ENCODE data around the gene SPOCK3. TPM values are rescaled to one million over a fixed set of nuclear protein-coding genes. Genes with fewer than 3 reads are reported as not detected.

The SPOCK3 gene
- total RNA-seq, 2 experiments from 2014 or later, result not detected

GRCh38 chr4:166965562-166965961, 268.7 kb downstream of the SPOCK3 start:
- Histone ChIP-seq H3K9me3 (ENCODE audit: control insufficient read depth in 1 of 2, insufficient read depth in 1 of 2, low read length in 2 of 2) (peaks cover 6 to 7% of the 10 kb centered on the region in 2 experiments), H3K27ac (ENCODE audit: low read depth in 1 of 2, low read length in 2 of 2) (no peak overlapping the region), H3K36me3 (ENCODE audit: insufficient read depth, low read length) (no peaks in the 10 kb centered on the region), H3K4me3 (ENCODE audit: low read length) (no peak overlapping the region), H3K27me3 (ENCODE audit: control insufficient read depth in 1 of 2, insufficient read depth in 2 of 2, low read length in 2 of 2) (no peaks in the 10 kb centered on the region), H3K4me1 (ENCODE audit: insufficient read depth, low read length) (no peaks in the 10 kb centered on the region)
- TF ChIP-seq, protein P1, sequence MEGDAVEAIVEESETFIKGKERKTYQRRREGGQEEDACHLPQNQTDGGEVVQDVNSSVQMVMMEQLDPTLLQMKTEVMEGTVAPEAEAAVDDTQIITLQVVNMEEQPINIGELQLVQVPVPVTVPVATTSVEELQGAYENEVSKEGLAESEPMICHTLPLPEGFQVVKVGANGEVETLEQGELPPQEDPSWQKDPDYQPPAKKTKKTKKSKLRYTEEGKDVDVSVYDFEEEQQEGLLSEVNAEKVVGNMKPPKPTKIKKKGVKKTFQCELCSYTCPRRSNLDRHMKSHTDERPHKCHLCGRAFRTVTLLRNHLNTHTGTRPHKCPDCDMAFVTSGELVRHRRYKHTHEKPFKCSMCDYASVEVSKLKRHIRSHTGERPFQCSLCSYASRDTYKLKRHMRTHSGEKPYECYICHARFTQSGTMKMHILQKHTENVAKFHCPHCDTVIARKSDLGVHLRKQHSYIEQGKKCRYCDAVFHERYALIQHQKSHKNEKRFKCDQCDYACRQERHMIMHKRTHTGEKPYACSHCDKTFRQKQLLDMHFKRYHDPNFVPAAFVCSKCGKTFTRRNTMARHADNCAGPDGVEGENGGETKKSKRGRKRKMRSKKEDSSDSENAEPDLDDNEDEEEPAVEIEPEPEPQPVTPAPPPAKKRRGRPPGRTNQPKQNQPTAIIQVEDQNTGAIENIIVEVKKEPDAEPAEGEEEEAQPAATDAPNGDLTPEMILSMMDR (IDR thresholded peaks at IDR 0.05), result no peak
- Mint-ChIP-seq H3K27ac (no peak overlapping the region), H3K4me1 (ENCODE audit: low read depth) (no peaks in the 10 kb centered on the region), H3K9me3 (peaks cover 16% of the 10 kb centered on the region), H3K36me3 (ENCODE audit: low read depth) (no peaks in the 10 kb centered on the region), H3K27me3 (no peaks in the 10 kb centered on the region), H3K4me3 (no peak overlapping the region)
- ChIA-PET POLR2A (no interaction called here), CTCF (no interaction called here)
- ATAC-seq (ENCODE audit: poor library complexity) (no peak), DNase-seq (no peak)
- intact Hi-C loops (cut with DNase I, micrococcal nuclease), result no loop called here

GRCh38 chr4:166957451-166957850, 276.8 kb downstream of the SPOCK3 start:
- intact Hi-C loops (cut with DNase I, micrococcal nuclease), result no loop called here
- Mint-ChIP-seq H3K4me3 (no peak overlapping the region), H3K36me3 (ENCODE audit: low read depth) (no peaks in the 10 kb centered on the region), H3K9me3 (peaks cover 17% of the 10 kb centered on the region), H3K27me3 (no peaks in the 10 kb centered on the region), H3K4me1 (ENCODE audit: low read depth) (no peaks in the 10 kb centered on the region), H3K27ac (no peak overlapping the region)
- ChIA-PET POLR2A (no interaction called here), CTCF (no interaction called here)
- DNase-seq, result no peak
- H3K4me3 ChIP-seq (ENCODE audit: low read length), result no peak overlapping the region
- H3K9me3 ChIP-seq (ENCODE audit: control insufficient read depth in 1 of 2, insufficient read depth in 1 of 2, low read length in 2 of 2), result peaks cover 0 to 4% of the 10 kb centered on the region in 2 experiments
- TF ChIP-seq, protein P1 (IDR thresholded peaks at IDR 0.05), result no peak
- H3K27me3 ChIP-seq (ENCODE audit: control insufficient read depth in 1 of 2, insufficient read depth in 2 of 2, low read length in 2 of 2), result no peaks in the 10 kb centered on the region
- no peak for ATAC-seq (ENCODE audit: poor library complexity)
- no peak overlapping the region for H3K27ac ChIP-seq (ENCODE audit: low read depth in 1 of 2, low read length in 2 of 2)
- H3K36me3 ChIP-seq (ENCODE audit: insufficient read depth, low read length), result no peaks in the 10 kb centered on the region
- H3K4me1 ChIP-seq (ENCODE audit: insufficient read depth, low read length), result no peaks in the 10 kb centered on the region

DNA sequence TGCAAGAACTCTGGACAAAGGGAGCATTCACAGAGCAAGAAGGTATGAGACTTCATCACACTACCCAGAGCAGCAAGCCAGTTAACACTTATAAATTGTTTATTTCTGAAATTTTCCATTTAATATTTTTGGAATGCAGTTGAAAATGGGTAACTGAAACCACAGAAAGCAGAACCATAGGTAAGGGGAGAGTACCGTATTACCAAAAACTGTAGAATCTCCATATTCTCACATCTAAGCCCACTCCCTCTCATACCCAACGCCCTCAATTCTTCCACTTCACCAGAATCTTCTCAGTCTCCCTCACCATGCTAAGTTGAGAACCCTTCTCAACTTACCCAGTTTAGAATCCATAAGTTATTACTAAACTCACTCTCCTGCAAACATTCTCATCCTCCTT, 277.8 kb downstream of the SPOCK3 start:
- intact Hi-C loops (cut with DNase I, micrococcal nuclease), result no loop called here
- POLR2A ChIA-PET, result no interaction called here
- Mint-ChIP-seq H3K27ac (no peak overlapping the region), H3K9me3 (peaks cover 17% of the 10 kb centered on the region), H3K36me3 (ENCODE audit: low read depth) (no peaks in the 10 kb centered on the region), H3K4me1 (ENCODE audit: low read depth) (no peaks in the 10 kb centered on the region), H3K4me3 (no peak overlapping the region), H3K27me3 (no peaks in the 10 kb centered on the region)
- peaks cover 0 to 4% of the 10 kb centered on the region in 2 experiments for H3K9me3 ChIP-seq (ENCODE audit: control insufficient read depth in 1 of 2, insufficient read depth in 1 of 2, low read length in 2 of 2)
- H3K27me3 ChIP-seq (ENCODE audit: control insufficient read depth in 1 of 2, insufficient read depth in 2 of 2, low read length in 2 of 2), result no peaks in the 10 kb centered on the region
- H3K4me3 ChIP-seq (ENCODE audit: low read length), result no peak overlapping the region
- no peaks in the 10 kb centered on the region for H3K4me1 ChIP-seq (ENCODE audit: insufficient read depth, low read length)
- CTCF ChIA-PET, result no interaction called here
- DNase-seq (no peak), ATAC-seq (ENCODE audit: poor library complexity) (no peak)
- no peak overlapping the region for H3K27ac ChIP-seq (ENCODE audit: low read depth in 1 of 2, low read length in 2 of 2)
- TF ChIP-seq, protein P1 (IDR thresholded peaks at IDR 0.05), result no peak
- H3K36me3 ChIP-seq (ENCODE audit: insufficient read depth, low read length), result no peaks in the 10 kb centered on the region

All from CD4-positive, alpha-beta T cell (primary cell).